ENCODE measurements around the gene CCN5.

GRCh38 chr20:44709797-44710196, 5.4 kb upstream of the CCN5 start:
- TF ChIP-seq EZH2phosphoT487 (IDR thresholded peaks at IDR 0.05): no peak
- no peak for TF ChIP-seq CTCF (IDR thresholded peaks at IDR 0.05)

Data from neural progenitor cell (in vitro differentiated cells).